ENCODE measurements around the gene SIX4. TPM values are rescaled to one million over a fixed set of nuclear protein-coding genes. Genes with fewer than 3 reads are reported as not detected.
A peak's percentile ranks its signal among the peaks of the same experiment; 100 is the strongest.

Gene SIX4
- total RNA-seq, 1 experiment from 2014 or later: 13.6 TPM

GRCh38 chr14:60758885-60759284, 34.7 kb upstream of the SIX4 start:
- Histone ChIP-seq H3K36me3 (ENCODE audit: insufficient read depth, low read length, poor library complexity, severe bottlenecking) (no peaks in the 10 kb centered on the region), H3K4me1 (ENCODE audit: insufficient read depth, low read length, poor library complexity, severe bottlenecking) (peaks cover 56% of the 10 kb centered on the region), H3K27me3 (replicated peaks; ENCODE audit: insufficient read depth, low read depth, low read length, poor library complexity) (no peaks in the 10 kb centered on the region), H3K9me3 (ENCODE audit: low read depth, low read length, poor library complexity, severe bottlenecking) (no peaks in the 10 kb centered on the region), H3K4me3 (ENCODE audit: low read depth, low read length, poor library complexity, severe bottlenecking) (no peak overlapping the region), H3K27ac (ENCODE audit: low read depth, low read length, poor library complexity, severe bottlenecking) (peak overlapping the region; percentile 73)
- CTCF ChIA-PET: no interaction called here
- no peak for DNase-seq (ENCODE audit: low spot score)
- intact Hi-C loops (cut with micrococcal nuclease; ENCODE audit: unreplicated experiment): no loop called here
- BruUV-seq (replicated peaks): no TSS peak
- POLR2A ChIA-PET (ENCODE audit: low non-redundant PET): no interaction called here
- TF ChIP-seq CTCF (conservative IDR thresholded peaks at IDR 0.05; ENCODE audit: low read depth, low read length) (no peak), EZH2 (IDR thresholded peaks at IDR 0.05; ENCODE audit: borderline replicate concordance, low read depth, low read length, poor library complexity, severe bottlenecking) (no peak)

GRCh38 chr14:60757567-60758002, 33.4 kb upstream of the SIX4 start:
- TF ChIP-seq EZH2 (IDR thresholded peaks at IDR 0.05; ENCODE audit: borderline replicate concordance, low read depth, low read length, poor library complexity, severe bottlenecking) (no peak), CTCF (conservative IDR thresholded peaks at IDR 0.05; ENCODE audit: low read depth, low read length) (no peak)
- intact Hi-C loops (cut with micrococcal nuclease; ENCODE audit: unreplicated experiment): no loop called here
- no TSS peak for BruUV-seq (replicated peaks)
- Histone ChIP-seq H3K27me3 (replicated peaks; ENCODE audit: insufficient read depth, low read depth, low read length, poor library complexity) (no peaks in the 10 kb centered on the region), H3K9me3 (ENCODE audit: low read depth, low read length, poor library complexity, severe bottlenecking) (no peaks in the 10 kb centered on the region), H3K27ac (ENCODE audit: low read depth, low read length, poor library complexity, severe bottlenecking) (peak overlapping the region; percentile 73), H3K36me3 (ENCODE audit: insufficient read depth, low read length, poor library complexity, severe bottlenecking) (peaks cover 3% of the 10 kb centered on the region), H3K4me1 (ENCODE audit: insufficient read depth, low read length, poor library complexity, severe bottlenecking) (peaks cover 45% of the 10 kb centered on the region), H3K4me3 (ENCODE audit: low read depth, low read length, poor library complexity, severe bottlenecking) (no peak overlapping the region)
- CTCF ChIA-PET: no interaction called here
- POLR2A ChIA-PET (ENCODE audit: low non-redundant PET): no interaction called here
- DNase-seq (ENCODE audit: low spot score): peak; percentile 60

- TF ChIP-seq EZH2 (IDR thresholded peaks at IDR 0.05; ENCODE audit: borderline replicate concordance, low read depth, low read length, poor library complexity, severe bottlenecking) (no peak), CTCF (conservative IDR thresholded peaks at IDR 0.05; ENCODE audit: low read depth, low read length) (no peak)
- no peaks in the 10 kb centered on the region for H3K9me3 ChIP-seq (ENCODE audit: low read depth, low read length, poor library complexity, severe bottlenecking)
- intact Hi-C loops (cut with micrococcal nuclease; ENCODE audit: unreplicated experiment): no loop called here
- no TSS peak for BruUV-seq (replicated peaks)
- H3K27ac ChIP-seq (ENCODE audit: low read depth, low read length, poor library complexity, severe bottlenecking): peak overlapping the region; percentile 73
- CTCF ChIA-PET: no interaction called here
- H3K4me3 ChIP-seq (ENCODE audit: low read depth, low read length, poor library complexity, severe bottlenecking): no peak overlapping the region
- H3K36me3 ChIP-seq (ENCODE audit: insufficient read depth, low read length, poor library complexity, severe bottlenecking): peaks cover 3% of the 10 kb centered on the region
- H3K4me1 ChIP-seq (ENCODE audit: insufficient read depth, low read length, poor library complexity, severe bottlenecking): peaks cover 45% of the 10 kb centered on the region
- H3K27me3 ChIP-seq (replicated peaks; ENCODE audit: insufficient read depth, low read depth, low read length, poor library complexity): no peaks in the 10 kb centered on the region
- POLR2A ChIA-PET (ENCODE audit: low non-redundant PET): no interaction called here
- DNase-seq (ENCODE audit: low spot score): no peak
These were observed 32.7 kb upstream of the SIX4 start for GRCh38 chr14:60756847-60757246.

All from A673 (cell line).